Hepatocyte (in vitro differentiated cells): ENCODE results near the gene STX4. TPM values are rescaled to one million over a fixed set of nuclear protein-coding genes. Genes with fewer than 3 reads are reported as not detected.

Source experiments
- DNase-seq: peaks from one replicate; pipeline ENCODE4 v3.0.0-alpha.2; 2016; ENCODE audit warnings: low spot score
- H2AFZ ChIP-seq: fragments of 200-600 bp; sonication (generic); 2 replicates; pipeline ENCODE4 v1.6.0; 2016; ENCODE audit warnings: antibody characterized with exemption, mild to moderate bottlenecking
- H3K27ac ChIP-seq: fragments of 200-600 bp; sonication (generic); 2 replicates; pipeline ENCODE4 v1.5.1; 2016; ENCODE audit warnings: mild to moderate bottlenecking
- H3K27me3 ChIP-seq: fragments of 200-600 bp; sonication (generic); 2 replicates; pipeline ENCODE4 v1.6.1; 2016
- H3K36me3 ChIP-seq: fragments of 200-600 bp; sonication (generic); replicated peaks from 2 replicates; pipeline ENCODE4 v1.5.1; 2016; ENCODE audit warnings: low read depth; ENCODE audit not compliant: insufficient read depth
- H3K4me1 ChIP-seq: fragments of 200-600 bp; sonication (generic); 2 replicates; pipeline ENCODE4 v1.5.1; 2016; ENCODE audit warnings: mild to moderate bottlenecking, moderate library complexity; ENCODE audit not compliant: insufficient read depth
- H3K4me2 ChIP-seq: fragments of 200-600 bp; sonication (generic); 2 replicates; pipeline ENCODE4 v1.6.0; 2016
- H3K4me3 ChIP-seq: fragments of 200-600 bp; sonication (generic); 2 replicates; pipeline ENCODE4 v1.5.1; 2016; ENCODE audit warnings: mild to moderate bottlenecking
- H3K79me2 ChIP-seq: fragments of 200-600 bp; sonication (generic); 2 replicates; pipeline ENCODE4 v1.6.0; 2017; ENCODE audit warnings: mild to moderate bottlenecking
- H3K9me2 ChIP-seq: fragments of 200-600 bp; sonication (generic); replicated peaks from 2 replicates; pipeline ENCODE4 v1.6.0; 2017; ENCODE audit warnings: mild to moderate bottlenecking; ENCODE audit not compliant: insufficient read depth
- H3K9me3 ChIP-seq: fragments of 200-600 bp; sonication (generic); 2 replicates; pipeline ENCODE4 v1.5.1; 2016; ENCODE audit warnings: low read depth, mild to moderate bottlenecking
- H4K20me1 ChIP-seq: fragments of 200-600 bp; sonication (generic); 2 replicates; pipeline ENCODE4 v1.6.0; 2016; ENCODE audit warnings: mild to moderate bottlenecking; ENCODE audit not compliant: insufficient read depth, poor library complexity, severe bottlenecking
- CTCF ChIP-seq: fragments of 200-600 bp; sonication (generic); IDR thresholded peaks from 2 replicates; pipeline ENCODE4 v1.5.1; 2016; ENCODE audit warnings: antibody characterized with exemption, mild to moderate bottlenecking; ENCODE audit not compliant: poor library complexity
- EZH2 ChIP-seq: fragments of 200-600 bp; sonication (generic); IDR thresholded peaks from 2 replicates; pipeline ENCODE4 v1.6.1; 2016; ENCODE audit warnings: antibody characterized with exemption, mild to moderate bottlenecking, borderline replicate concordance
- EZH2phosphoT487 ChIP-seq: fragments of 200-600 bp; sonication (generic); IDR thresholded peaks from one replicate; pipeline ENCODE4 v1.6.1; 2018; ENCODE audit warnings: antibody characterized with exemption, mild to moderate bottlenecking, low read depth, moderate library complexity; ENCODE audit not compliant: unreplicated experiment, severe bottlenecking
- WGBS: methylation state at CpG from one replicate; pipeline ENCODE4 v1.1.6; 2016; ENCODE audit warnings: low lambda C conversion rate; ENCODE audit errors: missing lambda C conversion rate; 5-methylcytosine and 5-hydroxymethylcytosine counted together
- polyA plus RNA-seq: library from polyadenylated mRNA; unstranded; fragments of >200 nt; fragmentation: Nextera tagmentation; extraction: Ambion mirVana; gene quantifications from 2 replicates; pipeline ENCODE4 v1.2.1, GENCODE V29; 2016
- total RNA-seq: library from RNA; depleted of rRNA; stranded (reverse); fragments of >200 nt; gene quantifications from 2 replicates; pipeline ENCODE4 v1.2.3, GENCODE V29; 2014

STX4 gene
- total and polyA plus RNA-seq, 2 experiments from 2014 or later, result 25.9 to 72.4 TPM

GRCh38 chr16:31043898-31044481 is 10.6 kb downstream of the STX4 start:
- Histone ChIP-seq H3K4me3 (no peak overlapping the region), H3K27ac (no peak overlapping the region), H3K9me2 (no peaks in the 10 kb centered on the region), H3K9me3 (no peaks in the 10 kb centered on the region), H3K4me1 (no peaks in the 10 kb centered on the region), H3K36me3 (no peaks in the 10 kb centered on the region), H3K79me2 (no peaks in the 10 kb centered on the region), H3K27me3 (no peaks in the 10 kb centered on the region), H2AFZ (no peak overlapping the region), H4K20me1 (no peaks in the 10 kb centered on the region), H3K4me2 (no peak overlapping the region)
- DNase-seq, result no peak
- TF ChIP-seq EZH2phosphoT487 (no peak), EZH2 (no peak), CTCF (no peak)
- whole genome bisulfite sequencing, result 86% methylated on average over 4 of the region's 4 CpGs

GRCh38 chr16:31050280-31051030 is 17.1 kb downstream of the STX4 start:
- Histone ChIP-seq H3K4me3 (no peak overlapping the region), H3K4me2 (no peak overlapping the region), H3K36me3 (no peaks in the 10 kb centered on the region), H3K9me2 (no peaks in the 10 kb centered on the region), H3K27ac (no peak overlapping the region), H4K20me1 (no peaks in the 10 kb centered on the region), H3K9me3 (no peaks in the 10 kb centered on the region), H3K79me2 (no peaks in the 10 kb centered on the region), H3K27me3 (no peaks in the 10 kb centered on the region), H3K4me1 (no peaks in the 10 kb centered on the region), H2AFZ (no peak overlapping the region)
- TF ChIP-seq EZH2phosphoT487, result no peak
- TF ChIP-seq CTCF, result no peak
- TF ChIP-seq EZH2, result no peak
- 70% methylated on average over 10 of the region's 10 CpGs for WGBS
- DNase-seq, result no peak

- Histone ChIP-seq H3K9me2 (no peaks in the 10 kb centered on the region), H4K20me1 (no peaks in the 10 kb centered on the region), H3K79me2 (no peaks in the 10 kb centered on the region), H2AFZ (no peak overlapping the region), H3K4me2 (no peak overlapping the region), H3K36me3 (no peaks in the 10 kb centered on the region), H3K27ac (peak overlapping the region; percentile 66), H3K9me3 (no peaks in the 10 kb centered on the region), H3K27me3 (no peaks in the 10 kb centered on the region), H3K4me3 (no peak overlapping the region), H3K4me1 (no peaks in the 10 kb centered on the region)
- TF ChIP-seq EZH2, result no peak
- no peak for TF ChIP-seq CTCF
- no peak for TF ChIP-seq EZH2phosphoT487
- WGBS, result 60% methylated on average over 2 of the region's 2 CpGs
- DNase-seq, result peak; percentile 74
Measured at GRCh38 chr16:31052114-31052513, 18.8 kb downstream of the STX4 start.
